SK-N-SH treated with all-trans-retinoic acid at 6 μM for 48 hours (cell line): ENCODE measurements around the gene CPSF7.

Source experiments
- ATAC-seq: fragments of 200-7000 bp; cut with Tn5 transposase; 3 replicates; pipeline ENCODE4 v1.9.1; 2020; ENCODE audit warnings: mild to moderate bottlenecking, moderate library complexity
- ARNTL ChIP-seq: fragments of 450-650 bp; formaldehyde crosslinking; IDR thresholded peaks from 2 replicates; pipeline ENCODE4 v1.5.0; 2020; ENCODE audit warnings: low read depth, mild to moderate bottlenecking, moderate library complexity, borderline replicate concordance
- CREB5 ChIP-seq: fragments of 250-450 bp; sonication (Bioruptor Pico); IDR thresholded peaks from 2 replicates; pipeline ENCODE4 v1.5.1; 2020; ENCODE audit warnings: low read depth, mild to moderate bottlenecking, moderate library complexity
- CSDC2 ChIP-seq: fragments of 250-450 bp; sonication (Bioruptor Pico); IDR thresholded peaks from 2 replicates; pipeline ENCODE4 v1.5.0; 2020; ENCODE audit warnings: mild to moderate bottlenecking, moderate library complexity
- CSRNP3 ChIP-seq: fragments of 250-450 bp; sonication (Bioruptor Pico); IDR thresholded peaks from 2 replicates; pipeline ENCODE4 v1.5.1; 2021; ENCODE audit warnings: mild to moderate bottlenecking, moderate library complexity
- ESRRG ChIP-seq: fragments of 250-450 bp; sonication (Bioruptor Pico); IDR thresholded peaks from 2 replicates; pipeline ENCODE4 v1.6.1; 2021; ENCODE audit warnings: mild to moderate bottlenecking
- GLIS3 ChIP-seq: fragments of 250-450 bp; sonication (Bioruptor Pico); IDR thresholded peaks from 2 replicates; pipeline ENCODE4 v1.5.0; 2020; ENCODE audit warnings: mild to moderate bottlenecking, moderate library complexity
- ISL1 ChIP-seq: fragments of 250-450 bp; sonication (Bioruptor Pico); IDR thresholded peaks from 2 replicates; pipeline ENCODE4 v2.1.2; 2022; ENCODE audit warnings: mild to moderate bottlenecking, moderate library complexity
- OSR1 ChIP-seq: fragments of 250-450 bp; sonication (Bioruptor Pico); IDR thresholded peaks from 2 replicates; pipeline ENCODE4 v1.8.0; 2022; ENCODE audit warnings: moderate library complexity, mild to moderate bottlenecking, inconsistent platforms
- PATZ1 ChIP-seq: fragments of 250-450 bp; sonication (Bioruptor Pico); IDR thresholded peaks from 2 replicates; pipeline ENCODE4 v1.8.0; 2020; ENCODE audit warnings: mild to moderate bottlenecking, moderate library complexity, borderline replicate concordance
- POU6F1 ChIP-seq: fragments of 250-450 bp; sonication (Bioruptor Pico); IDR thresholded peaks from 2 replicates; pipeline ENCODE4 v1.8.0; 2021; ENCODE audit warnings: low read depth, mild to moderate bottlenecking, moderate library complexity, borderline replicate concordance
- RARB ChIP-seq: fragments of 250-450 bp; sonication (Bioruptor Pico); IDR thresholded peaks from 2 replicates; pipeline ENCODE4 v1.8.0; 2021; ENCODE audit warnings: mild to moderate bottlenecking, moderate library complexity
- SNAI2 ChIP-seq: fragments of 250-450 bp; sonication (Bioruptor Pico); IDR thresholded peaks from 2 replicates; pipeline ENCODE4 v1.5.0; 2020; ENCODE audit warnings: mild to moderate bottlenecking, moderate library complexity
- TCF4 ChIP-seq: fragments of 250-450 bp; sonication (Bioruptor Pico); IDR thresholded peaks from 2 replicates; pipeline ENCODE4 v1.8.0; 2021; ENCODE audit warnings: mild to moderate bottlenecking, moderate library complexity, borderline replicate concordance
- TOX ChIP-seq: fragments of 250-450 bp; sonication (Bioruptor Pico); IDR thresholded peaks from 2 replicates; pipeline ENCODE4 v1.8.0; 2021; ENCODE audit warnings: mild to moderate bottlenecking, moderate library complexity, borderline replicate concordance
- TSHZ2 ChIP-seq: fragments of 250-450 bp; sonication (Bioruptor Pico); IDR thresholded peaks from 2 replicates; pipeline ENCODE4 v1.5.0; 2020; ENCODE audit warnings: mild to moderate bottlenecking, moderate library complexity
- ZC3H10 ChIP-seq: fragments of 250-450 bp; sonication (Bioruptor Pico); IDR thresholded peaks from 2 replicates; pipeline ENCODE4 v1.5.1; 2021; ENCODE audit warnings: mild to moderate bottlenecking, moderate library complexity
- ZFP3 ChIP-seq: fragments of 250-450 bp; sonication (Bioruptor Pico); IDR thresholded peaks from 2 replicates; pipeline ENCODE4 v1.5.0; 2020; ENCODE audit warnings: mild to moderate bottlenecking, moderate library complexity
- ZFP30 ChIP-seq: fragments of 450-650 bp; formaldehyde crosslinking; IDR thresholded peaks from 2 replicates; pipeline ENCODE4 v1.5.0; 2022; ENCODE audit warnings: mild to moderate bottlenecking, moderate library complexity
- ZNF565 ChIP-seq: fragments of 450-650 bp; formaldehyde crosslinking; conservative IDR thresholded peaks from 2 replicates; pipeline ENCODE4 v1.5.0; 2020; ENCODE audit warnings: low read depth, mild to moderate bottlenecking, moderate library complexity
- ZNF70 ChIP-seq: fragments of 450-650 bp; formaldehyde crosslinking; IDR thresholded peaks from 2 replicates; pipeline ENCODE4 v1.5.0; 2020; ENCODE audit warnings: mild to moderate bottlenecking, moderate library complexity
- ZNF8 ChIP-seq: fragments of 450-650 bp; formaldehyde crosslinking; IDR thresholded peaks from 2 replicates; pipeline ENCODE4 v1.5.0; 2020; ENCODE audit warnings: mild to moderate bottlenecking, moderate library complexity

CPSF7 gene

GRCh38 chr11:61357233-61357893, 72.4 kb downstream of the CPSF7 start:
- ATAC-seq, result no peak
- no peak for TF ChIP-seq SNAI2 (CRISPR knock-in tag)
- no peak for TF ChIP-seq TOX (CRISPR knock-in tag)
- TF ChIP-seq ZFP3 (CRISPR knock-in tag), result no peak
- TF ChIP-seq ESRRG, result no peak
- no peak for TF ChIP-seq ZNF565 (CRISPR knock-in tag)
- TF ChIP-seq ARNTL (CRISPR knock-in tag), result no peak
- no peak for TF ChIP-seq OSR1
- no peak for TF ChIP-seq ZFP30
- TF ChIP-seq ISL1 (CRISPR knock-in tag), result no peak
- no peak for TF ChIP-seq CSDC2 (CRISPR knock-in tag)
- TF ChIP-seq ZC3H10 (CRISPR knock-in tag), result no peak
- no peak for TF ChIP-seq TSHZ2 (CRISPR knock-in tag)
- no peak for TF ChIP-seq TCF4 (CRISPR knock-in tag)
- no peak for TF ChIP-seq GLIS3 (CRISPR knock-in tag)
- no peak for TF ChIP-seq POU6F1 (CRISPR knock-in tag)
- TF ChIP-seq CSRNP3 (CRISPR knock-in tag), result no peak
- no peak for TF ChIP-seq RARB (CRISPR knock-in tag)
- no peak for TF ChIP-seq CREB5
- no peak for TF ChIP-seq ZNF8 (CRISPR knock-in tag)
- no peak for TF ChIP-seq ZNF70

- TF ChIP-seq PATZ1 (CRISPR knock-in tag) (no peak), TOX (CRISPR knock-in tag) (no peak), GLIS3 (CRISPR knock-in tag) (no peak), TCF4 (CRISPR knock-in tag) (no peak), ESRRG (no peak), TSHZ2 (CRISPR knock-in tag) (no peak), CREB5 (no peak), OSR1 (no peak), ZFP3 (CRISPR knock-in tag) (no peak), ZNF70 (no peak), RARB (CRISPR knock-in tag) (no peak), CSRNP3 (CRISPR knock-in tag) (no peak), ARNTL (CRISPR knock-in tag) (no peak)
- no peak for ATAC-seq
Measured at GRCh38 chr11:61356706-61357105, 73.1 kb downstream of the CPSF7 start.
